ENCODE results near the gene GLT6D1. TPM values are rescaled to one million over a fixed set of nuclear protein-coding genes. Genes with fewer than 3 reads are reported as not detected.
"Not testable (repeated sequence)": the region's sequence is repeated elsewhere in the genome, so short reads cannot be mapped to it uniquely, and the experiment has no call there.

Gene GLT6D1
- total and polyA plus RNA-seq, 2 donors (not counting 1 experiment from before 2014, with no cell fraction given) = not detected

GRCh38 chr9:135674977-135675376 lies 35.6 kb upstream of the GLT6D1 start:
- Histone ChIP-seq H3K79me2 (ENCODE audit: control insufficient read depth, insufficient read depth, low read length) (no peaks in the 10 kb centered on the region), H3K36me3 (replicated peaks in 1 of 2; ENCODE audit: control extremely low read depth in 1 of 2, control insufficient read depth in 1 of 2, extremely low read depth in 1 of 2, insufficient read depth in 2 of 2, low read length in 1 of 2) (no peaks in the 10 kb centered on the region), H3K4me1 (ENCODE audit: control insufficient read depth in 2 of 2, insufficient read depth in 2 of 2, low read length in 2 of 2) (no peaks in the 10 kb centered on the region), H3K9me3 (ENCODE audit: control extremely low read depth in 1 of 3, control insufficient read depth in 2 of 3, insufficient read depth in 1 of 3, low read length in 2 of 3) (peaks cover 0 to 3% (median 0%) of the 10 kb centered on the region in 3 donors), H3K9ac (ENCODE audit: low read length) (no peak overlapping the region), H2AFZ (ENCODE audit: insufficient read depth, low read depth, low read length, poor library complexity, severe bottlenecking) (no peak overlapping the region), H3K27me3 (replicated peaks in 1 of 4; ENCODE audit: control extremely low read depth in 1 of 4, control insufficient read depth in 3 of 4, insufficient read depth in 4 of 4, low read length in 3 of 4) (no peaks in the 10 kb centered on the region), H3K4me2 (replicated peaks; ENCODE audit: low read depth, low read length, poor library complexity, severe bottlenecking) (no peak overlapping the region), H3K4me3 (ENCODE audit: control extremely low read depth in 1 of 5, extremely low read depth in 1 of 5, insufficient read depth in 1 of 5, low read depth in 2 of 5, low read length in 4 of 5) (no peak overlapping the region), H4K20me1 (ENCODE audit: control insufficient read depth, insufficient read depth, low read length, poor library complexity, severe bottlenecking) (no peaks in the 10 kb centered on the region), H3K27ac (ENCODE audit: low read length in 2 of 2) (no peak overlapping the region)
- TF ChIP-seq, protein P1, sequence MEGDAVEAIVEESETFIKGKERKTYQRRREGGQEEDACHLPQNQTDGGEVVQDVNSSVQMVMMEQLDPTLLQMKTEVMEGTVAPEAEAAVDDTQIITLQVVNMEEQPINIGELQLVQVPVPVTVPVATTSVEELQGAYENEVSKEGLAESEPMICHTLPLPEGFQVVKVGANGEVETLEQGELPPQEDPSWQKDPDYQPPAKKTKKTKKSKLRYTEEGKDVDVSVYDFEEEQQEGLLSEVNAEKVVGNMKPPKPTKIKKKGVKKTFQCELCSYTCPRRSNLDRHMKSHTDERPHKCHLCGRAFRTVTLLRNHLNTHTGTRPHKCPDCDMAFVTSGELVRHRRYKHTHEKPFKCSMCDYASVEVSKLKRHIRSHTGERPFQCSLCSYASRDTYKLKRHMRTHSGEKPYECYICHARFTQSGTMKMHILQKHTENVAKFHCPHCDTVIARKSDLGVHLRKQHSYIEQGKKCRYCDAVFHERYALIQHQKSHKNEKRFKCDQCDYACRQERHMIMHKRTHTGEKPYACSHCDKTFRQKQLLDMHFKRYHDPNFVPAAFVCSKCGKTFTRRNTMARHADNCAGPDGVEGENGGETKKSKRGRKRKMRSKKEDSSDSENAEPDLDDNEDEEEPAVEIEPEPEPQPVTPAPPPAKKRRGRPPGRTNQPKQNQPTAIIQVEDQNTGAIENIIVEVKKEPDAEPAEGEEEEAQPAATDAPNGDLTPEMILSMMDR (IDR thresholded peaks at IDR 0.05) = no peak
- TF ChIP-seq EZH2 (IDR thresholded peaks at IDR 0.05; ENCODE audit: borderline replicate concordance, insufficient read depth, low read depth, low read length, poor library complexity, severe bottlenecking) = no peak
- ATAC-seq (ENCODE audit: low read depth) (no peak), DNase-seq (no peak)
- CTCF ChIA-PET = no interaction called here
- Mint-ChIP-seq H3K4me3 (no peak overlapping the region), H3K4me1 (no peaks in the 10 kb centered on the region), H3K27me3 (peaks cover 3% of the 10 kb centered on the region), H3K27ac (no peak overlapping the region), H3K9me3 (ENCODE audit: insufficient read depth) (no peaks in the 10 kb centered on the region)
- POLR2A ChIA-PET = no interaction called here
- intact Hi-C loops (cut with micrococcal nuclease) = no loop called here
- WGBS (ENCODE audit: insufficient coverage) = 86% methylated on average over 9 of the region's 10 CpGs

- WGBS (ENCODE audit: insufficient coverage) = 92% methylated on average over 6 of the region's 8 CpGs
- no peaks in the 10 kb centered on the region for H3K27me3 ChIP-seq (replicated peaks in 1 of 4; ENCODE audit: control extremely low read depth in 1 of 4, control insufficient read depth in 3 of 4, insufficient read depth in 4 of 4, low read length in 3 of 4)
- H3K27ac ChIP-seq (ENCODE audit: low read length in 2 of 2) = no peak overlapping the region
- Mint-ChIP-seq H3K4me3 (no peak overlapping the region), H3K27me3 (peaks cover 3% of the 10 kb centered on the region), H3K9me3 (ENCODE audit: insufficient read depth) (peaks cover 3% of the 10 kb centered on the region), H3K27ac (no peak overlapping the region), H3K4me1 (no peaks in the 10 kb centered on the region)
- ChIA-PET CTCF (no interaction called here), POLR2A (no interaction called here)
- H3K9me3 ChIP-seq (ENCODE audit: control extremely low read depth in 1 of 3, control insufficient read depth in 2 of 3, insufficient read depth in 1 of 3, low read length in 2 of 3) = peaks cover 0 to 13% (median 0%) of the 10 kb centered on the region in 3 donors
- H3K79me2 ChIP-seq (ENCODE audit: control insufficient read depth, insufficient read depth, low read length) = no peaks in the 10 kb centered on the region
- H3K4me2 ChIP-seq (replicated peaks; ENCODE audit: low read depth, low read length, poor library complexity, severe bottlenecking) = no peak overlapping the region
- H3K9ac ChIP-seq (ENCODE audit: low read length) = no peak overlapping the region
- H2AFZ ChIP-seq (ENCODE audit: insufficient read depth, low read depth, low read length, poor library complexity, severe bottlenecking) = no peak overlapping the region
- H3K4me3 ChIP-seq (ENCODE audit: control extremely low read depth in 1 of 5, extremely low read depth in 1 of 5, insufficient read depth in 1 of 5, low read depth in 2 of 5, low read length in 4 of 5) = no peak overlapping the region
- no peaks in the 10 kb centered on the region for H4K20me1 ChIP-seq (ENCODE audit: control insufficient read depth, insufficient read depth, low read length, poor library complexity, severe bottlenecking)
- intact Hi-C loops (cut with micrococcal nuclease) = no loop called here
- ATAC-seq (ENCODE audit: low read depth) = no peak
- TF ChIP-seq EZH2 (IDR thresholded peaks at IDR 0.05; ENCODE audit: borderline replicate concordance, insufficient read depth, low read depth, low read length, poor library complexity, severe bottlenecking) = no peak
- TF ChIP-seq, protein P1 (IDR thresholded peaks at IDR 0.05) = no peak
- H3K36me3 ChIP-seq (replicated peaks in 1 of 2; ENCODE audit: control extremely low read depth in 1 of 2, control insufficient read depth in 1 of 2, extremely low read depth in 1 of 2, insufficient read depth in 2 of 2, low read length in 1 of 2) = no peaks in the 10 kb centered on the region
- no peak for DNase-seq
- no peaks in the 10 kb centered on the region for H3K4me1 ChIP-seq (ENCODE audit: control insufficient read depth in 2 of 2, insufficient read depth in 2 of 2, low read length in 2 of 2)
These were observed 34.6 kb upstream of the GLT6D1 start for GRCh38 chr9:135673941-135674340.

GRCh38 chr9:135672786-135673185 lies 33.4 kb upstream of the GLT6D1 start:
- H3K9ac ChIP-seq (ENCODE audit: low read length); H3K4me3 ChIP-seq (ENCODE audit: control extremely low read depth in 1 of 5, extremely low read depth in 1 of 5, insufficient read depth in 1 of 5, low read depth in 2 of 5, low read length in 4 of 5); H3K79me2 ChIP-seq (ENCODE audit: control insufficient read depth, insufficient read depth, low read length); CTCF ChIA-PET; intact Hi-C loops (cut with micrococcal nuclease); H3K27me3 Mint-ChIP-seq; DNase-seq; H3K9me3 Mint-ChIP-seq (ENCODE audit: insufficient read depth); ATAC-seq (ENCODE audit: low read depth); H3K4me3 Mint-ChIP-seq; H3K4me1 Mint-ChIP-seq; H3K27ac Mint-ChIP-seq; H3K27me3 ChIP-seq (replicated peaks in 1 of 4; ENCODE audit: control extremely low read depth in 1 of 4, control insufficient read depth in 3 of 4, insufficient read depth in 4 of 4, low read length in 3 of 4); H4K20me1 ChIP-seq (ENCODE audit: control insufficient read depth, insufficient read depth, low read length, poor library complexity, severe bottlenecking); H3K27ac ChIP-seq (ENCODE audit: low read length in 2 of 2); H3K4me2 ChIP-seq (replicated peaks; ENCODE audit: low read depth, low read length, poor library complexity, severe bottlenecking); H2AFZ ChIP-seq (ENCODE audit: insufficient read depth, low read depth, low read length, poor library complexity, severe bottlenecking); H3K4me1 ChIP-seq (ENCODE audit: control insufficient read depth in 2 of 2, insufficient read depth in 2 of 2, low read length in 2 of 2); POLR2A ChIA-PET; H3K36me3 ChIP-seq (replicated peaks in 1 of 2; ENCODE audit: control extremely low read depth in 1 of 2, control insufficient read depth in 1 of 2, extremely low read depth in 1 of 2, insufficient read depth in 2 of 2, low read length in 1 of 2): not testable (repeated sequence)
- 100% methylated on average over 1 of the region's 7 CpGs for WGBS (ENCODE audit: insufficient coverage)
- H3K9me3 ChIP-seq (ENCODE audit: control extremely low read depth in 1 of 3, control insufficient read depth in 2 of 3, insufficient read depth in 1 of 3, low read length in 2 of 3) = peaks cover 0 to 13% (median 0%) of the 10 kb centered on the region in 3 donors
